HG03439 (cell line): Measurements from ENCODE around the gene DHX34.
"Not testable (repeated sequence)": the region's sequence is repeated elsewhere in the genome, so short reads cannot be mapped to it uniquely, and the experiment has no call there.

Experiments used
- ATAC-seq: cut with Tn5 transposase; IDR thresholded peaks from one replicate; pipeline ENCODE4 v1.9.1; 2021; ENCODE audit warnings: mild to moderate bottlenecking, moderate library complexity; ENCODE audit not compliant: unreplicated experiment

Gene DHX34

GRCh38 chr19:47323872-47324271 is 25.2 kb upstream of the DHX34 start:
- ATAC-seq = no peak

- ATAC-seq = no peak
Observed at GRCh38 chr19:47324502-47324901, 24.6 kb upstream of the DHX34 start.

- ATAC-seq = no peak
Observed at GRCh38 chr19:47330466-47330869, 18.6 kb upstream of the DHX34 start.

GRCh38 chr19:47331490-47331889 is 17.6 kb upstream of the DHX34 start:
- no peak for ATAC-seq

- ATAC-seq = no peak
Observed at GRCh38 chr19:47331931-47332547, 17.1 kb upstream of the DHX34 start, which contains the start of gene C5AR2. Gene C5AR2 (plus strand): TSS chr19:47332175. CDS start chr19:47340800, 8,625 bp downstream.

GRCh38 chr19:47336765-47337718 is 12.1 kb upstream of the DHX34 start:
- not testable (repeated sequence) for ATAC-seq

GRCh38 chr19:47339196-47339880 is 9.8 kb upstream of the DHX34 start:
- no peak for ATAC-seq

GRCh38 chr19:47340477-47341208 is 8.5 kb upstream of the DHX34 start:
- no peak for ATAC-seq

GRCh38 chr19:47341734-47342133 is 7.4 kb upstream of the DHX34 start:
- no peak for ATAC-seq

GRCh38 chr19:47343194-47343802 is 5.8 kb upstream of the DHX34 start:
- ATAC-seq = no peak

GRCh38 chr19:47344425-47344824 is 4.7 kb upstream of the DHX34 start:
- ATAC-seq = no peak

GRCh38 chr19:47346024-47346423 is 3.1 kb upstream of the DHX34 start:
- not testable (repeated sequence) for ATAC-seq

GRCh38 chr19:47350630-47351029 is 1.5 kb downstream of the DHX34 start:
- ATAC-seq = no peak

GRCh38 chr19:47351548-47351947 is 2.4 kb downstream of the DHX34 start:
- ATAC-seq = no peak

GRCh38 chr19:47352095-47352494 is 3.0 kb downstream of the DHX34 start:
- ATAC-seq = no peak

- ATAC-seq = no peak
Observed at GRCh38 chr19:47353307-47353712, 4.2 kb downstream of the DHX34 start.

- ATAC-seq = no peak
Observed at GRCh38 chr19:47356900-47357299, 7.8 kb downstream of the DHX34 start.

GRCh38 chr19:47357788-47358680 is 8.9 kb downstream of the DHX34 start:
- no peak for ATAC-seq

- no peak for ATAC-seq
Observed at GRCh38 chr19:47358936-47359335, 9.8 kb downstream of the DHX34 start.
